H9 (cell line): Measurements from ENCODE around the gene TEF. TPM values are rescaled to one million over a fixed set of nuclear protein-coding genes. Genes with fewer than 3 reads are reported as not detected.

ENCODE experiments used
- DNase-seq: peaks from one replicate; pipeline ENCODE4 v3.0.0-alpha.2; 2017
- H2AFZ ChIP-seq: one replicate; pipeline ENCODE4 v1.6.1; 2013; ENCODE audit warnings: mild to moderate bottlenecking, low read length, control low read depth, moderate library complexity
- H2AK5ac ChIP-seq: 2 replicates; pipeline ENCODE4 v1.6.1; 2013; ENCODE audit warnings: low read length, control low read depth, mixed read lengths; ENCODE audit not compliant: insufficient read length
- H2BK120ac ChIP-seq: one replicate; pipeline ENCODE4 v1.6.1; 2013; ENCODE audit warnings: low read depth, mild to moderate bottlenecking, low read length, control low read depth, inconsistent platforms; ENCODE audit not compliant: poor library complexity, severe bottlenecking
- H2BK12ac ChIP-seq: 2 replicates; pipeline ENCODE4 v1.6.1; 2013; ENCODE audit warnings: low read length, control low read depth, mixed read lengths, low read depth; ENCODE audit not compliant: insufficient read length
- H2BK15ac ChIP-seq: 2 replicates; pipeline ENCODE4 v1.6.1; 2013; ENCODE audit warnings: low read depth, low read length, control low read depth
- H2BK20ac ChIP-seq: one replicate; pipeline ENCODE4 v1.6.1; 2013; ENCODE audit warnings: low read depth, mild to moderate bottlenecking, low read length, control low read depth, inconsistent platforms; ENCODE audit not compliant: poor library complexity, severe bottlenecking
- H2BK5ac ChIP-seq: 2 replicates; pipeline ENCODE4 v1.6.1; 2013; ENCODE audit warnings: low read length, control low read depth, mixed read lengths; ENCODE audit not compliant: insufficient read length
- H3K14ac ChIP-seq: 2 replicates; pipeline ENCODE4 v1.6.1; 2013; ENCODE audit warnings: low read length, control low read depth; ENCODE audit not compliant: insufficient read depth
- H3K18ac ChIP-seq: 2 replicates; pipeline ENCODE4 v1.6.1; 2013; ENCODE audit warnings: low read depth, mild to moderate bottlenecking, mixed read lengths, low read length, control low read depth; ENCODE audit not compliant: insufficient read length
- H3K23ac ChIP-seq: 2 replicates; pipeline ENCODE4 v1.6.1; 2013; ENCODE audit warnings: low read length, control low read depth, mixed read lengths, low read depth; ENCODE audit not compliant: insufficient read length
- H3K23me2 ChIP-seq: 2 replicates; pipeline ENCODE4 v1.6.1; 2013; ENCODE audit warnings: low read depth, mild to moderate bottlenecking, mixed read lengths, low read length, control low read depth; ENCODE audit not compliant: insufficient read length, poor library complexity, severe bottlenecking
- H3K27ac ChIP-seq: 2 replicates; pipeline ENCODE4 v1.5.1; 2013; ENCODE audit warnings: low read length, control low read depth, mixed read lengths, low read depth; ENCODE audit not compliant: insufficient read length
- H3K27me3 ChIP-seq: 2 replicates; pipeline ENCODE4 v1.6.1; 2013; ENCODE audit warnings: low read length, control low read depth, inconsistent platforms; ENCODE audit not compliant: insufficient read depth
- H3K4ac ChIP-seq: 2 replicates; pipeline ENCODE4 v1.6.1; 2013; ENCODE audit warnings: low read depth, mild to moderate bottlenecking, control low read depth, inconsistent platforms, low read length, moderate library complexity
- H3K4me1 ChIP-seq: 2 replicates; pipeline ENCODE4 v1.6.1; 2013; ENCODE audit warnings: low read length, control low read depth, inconsistent platforms; ENCODE audit not compliant: insufficient read depth
- H3K4me2 ChIP-seq: 2 replicates; pipeline ENCODE4 v1.6.1; 2013; ENCODE audit warnings: low read length, control low read depth, mixed read lengths; ENCODE audit not compliant: insufficient read length, insufficient read depth
- H3K56ac ChIP-seq: 2 replicates; pipeline ENCODE4 v1.6.1; 2013; ENCODE audit warnings: low read depth, mild to moderate bottlenecking, mixed read lengths, low read length, control low read depth; ENCODE audit not compliant: insufficient read length
- H3K79me1 ChIP-seq: 2 replicates; pipeline ENCODE4 v1.6.1; 2013; ENCODE audit warnings: low read depth, mild to moderate bottlenecking, moderate library complexity, low read length, control low read depth, inconsistent platforms; ENCODE audit not compliant: insufficient read depth, poor library complexity, severe bottlenecking
- H3K79me2 ChIP-seq: 2 replicates; pipeline ENCODE4 v1.6.1; 2013; ENCODE audit warnings: low read length, control low read depth, inconsistent platforms; ENCODE audit not compliant: insufficient read depth
- H3K9ac ChIP-seq: 2 replicates; pipeline ENCODE4 v1.6.1; 2013; ENCODE audit warnings: low read length, control low read depth, mixed read lengths; ENCODE audit not compliant: insufficient read length; ENCODE audit errors: extremely low read depth
- H3K9me3 ChIP-seq: one replicate; pipeline ENCODE4 v1.6.1; 2013; ENCODE audit warnings: low read depth, low read length, inconsistent platforms; ENCODE audit not compliant: control insufficient read depth
- H3T11ph ChIP-seq: one replicate; pipeline ENCODE4 v1.6.1; 2013; ENCODE audit warnings: mild to moderate bottlenecking, low read length, control low read depth, inconsistent platforms
- H4K20me1 ChIP-seq: one replicate; pipeline ENCODE4 v1.6.1; 2013; ENCODE audit not compliant: control insufficient read depth, insufficient read length, insufficient read depth
- H4K5ac ChIP-seq: 2 replicates; pipeline ENCODE4 v1.6.1; 2013; ENCODE audit warnings: low read depth, mild to moderate bottlenecking, mixed read lengths, low read length, control low read depth; ENCODE audit not compliant: insufficient read length
- H4K8ac ChIP-seq: replicated peaks from 2 replicates; pipeline ENCODE4 v1.6.1; 2013; ENCODE audit warnings: low read length, control low read depth, mixed read lengths, low read depth; ENCODE audit not compliant: insufficient read length
- H4K91ac ChIP-seq: 2 replicates; pipeline ENCODE4 v1.6.1; 2013; ENCODE audit warnings: low read depth, mild to moderate bottlenecking, moderate library complexity, mixed read lengths, low read length, control low read depth; ENCODE audit not compliant: insufficient read length
- H3K27ac Mint-ChIP-seq, 3 experiments: 2 replicates in 2 of 3; 3 replicates in 1 of 3; pipeline ENCODE4 v1.8.0; 2020 to 2021; ENCODE audit warnings: mixed read lengths in 3 of 3, mild to moderate bottlenecking in 1 of 3, moderate library complexity in 1 of 3
- H3K27me3 Mint-ChIP-seq: 2 replicates; pipeline ENCODE4 v1.8.0; 2021; ENCODE audit warnings: low read depth, mild to moderate bottlenecking, moderate library complexity, mixed read lengths
- H3K36me3 Mint-ChIP-seq, 3 experiments: 2 replicates in 2 of 3; 3 replicates in 1 of 3; pipeline ENCODE4 v1.8.0; 2020 to 2021; ENCODE audit warnings: low read depth in 3 of 3, mixed read lengths in 3 of 3; ENCODE audit not compliant: insufficient read depth in 1 of 3
- H3K4me1 Mint-ChIP-seq, 2 experiments: 2 replicates each; pipeline ENCODE4 v1.8.0; 2020; ENCODE audit warnings: mixed read lengths in 2 of 2
- H3K4me3 Mint-ChIP-seq, 2 experiments: 2 replicates in 1 of 2; 3 replicates in 1 of 2; pipeline ENCODE4 v1.8.0; 2020 to 2021; ENCODE audit warnings: mild to moderate bottlenecking in 2 of 2, mixed read lengths in 2 of 2, moderate library complexity in 1 of 2
- H3K9me3 Mint-ChIP-seq, 2 experiments: 2 replicates in 1 of 2; 3 replicates in 1 of 2; pipeline ENCODE4 v1.8.0; 2020; ENCODE audit warnings: mild to moderate bottlenecking in 2 of 2, mixed read lengths in 2 of 2, moderate library complexity in 1 of 2
- CTCF ChIP-seq: fragments of 200-600 bp; sonication (generic); conservative IDR thresholded peaks from 3 replicates; pipeline ENCODE4 v1.8.0; 2021; ENCODE audit warnings: antibody characterized with exemption, mild to moderate bottlenecking
- WGBS: extraction: QIAGEN DNeasy Blood & Tissue Kit; methylation state at CpG from one replicate; pipeline ENCODE4 v1.1.7; 2013; ENCODE audit warnings: missing lambda C conversion rate, low lambda C conversion rate, mixed read lengths; ENCODE audit not compliant: insufficient read length; ENCODE audit errors: extremely low coverage; 5-methylcytosine and 5-hydroxymethylcytosine counted together
- total RNA-seq: library from RNA; stranded (reverse); gene quantifications from 2 replicates; pipeline ENCODE4 v1.2.1, GENCODE V29; 2021

TEF gene
- total RNA-seq, 1 experiment from 2014 or later, result 17.9 TPM

- no peak overlapping the region for H2BK12ac ChIP-seq
- Mint-ChIP-seq H3K27me3 (no peaks in the 10 kb centered on the region), H3K27ac (no peak overlapping the region), H3K9me3 (no peaks in the 10 kb centered on the region), H3K4me1 (peaks cover 13 to 29% of the 10 kb centered on the region in 2 experiments), H3K36me3 (peaks cover 14 to 58% (median 41%) of the 10 kb centered on the region in 3 experiments; a peak in 6 of 7 replicates), H3K4me3 (no peak overlapping the region)
- no peak overlapping the region for H4K5ac ChIP-seq
- no peak overlapping the region for H3K4ac ChIP-seq
- no peaks in the 10 kb centered on the region for H3K27me3 ChIP-seq
- no peak overlapping the region for H4K91ac ChIP-seq
- no peak overlapping the region for H2AFZ ChIP-seq
- no peaks in the 10 kb centered on the region for H3K79me2 ChIP-seq
- no peak for TF ChIP-seq CTCF
- no peak overlapping the region for H2BK120ac ChIP-seq
- no peak for DNase-seq
- H2BK20ac ChIP-seq, result no peak overlapping the region
- no peak overlapping the region for H3K14ac ChIP-seq
- H3K23me2 ChIP-seq, result peaks cover 3% of the 10 kb centered on the region
- WGBS, result no CpG with 5 or more reads among the region's 16 CpGs
- no peak overlapping the region for H3T11ph ChIP-seq
- H3K4me2 ChIP-seq, result no peak overlapping the region
- H2AK5ac ChIP-seq, result no peak overlapping the region
- no peak overlapping the region for H2BK15ac ChIP-seq
- no peak overlapping the region for H2BK5ac ChIP-seq
- H3K79me1 ChIP-seq, result no peaks in the 10 kb centered on the region
- H4K20me1 ChIP-seq, result no peaks in the 10 kb centered on the region
- H3K18ac ChIP-seq, result no peak overlapping the region
- no peak overlapping the region for H3K23ac ChIP-seq
- H3K9me3 ChIP-seq, result no peaks in the 10 kb centered on the region
- no peak overlapping the region for H4K8ac ChIP-seq
- H3K56ac ChIP-seq, result no peak overlapping the region
- H3K9ac ChIP-seq, result no peak overlapping the region
- no peak overlapping the region for H3K27ac ChIP-seq
- peaks cover 2% of the 10 kb centered on the region; the same call in 1 of the 2 replicates for H3K4me1 ChIP-seq
Measured at GRCh38 chr22:41357191-41357590, 24.6 kb upstream of the TEF start.
